Measurements from ENCODE around the gene TAF9. TPM values are rescaled to one million over a fixed set of nuclear protein-coding genes. Genes with fewer than 3 reads are reported as not detected.
A peak's percentile ranks its signal among the peaks of the same experiment; 100 is the strongest.

TAF9 gene
- total and polyA plus RNA-seq, 2 of the 13 experiments (the other 11 are each of a cell fraction or from before 2014, with no cell fraction given): 113 to 218 TPM

DNA sequence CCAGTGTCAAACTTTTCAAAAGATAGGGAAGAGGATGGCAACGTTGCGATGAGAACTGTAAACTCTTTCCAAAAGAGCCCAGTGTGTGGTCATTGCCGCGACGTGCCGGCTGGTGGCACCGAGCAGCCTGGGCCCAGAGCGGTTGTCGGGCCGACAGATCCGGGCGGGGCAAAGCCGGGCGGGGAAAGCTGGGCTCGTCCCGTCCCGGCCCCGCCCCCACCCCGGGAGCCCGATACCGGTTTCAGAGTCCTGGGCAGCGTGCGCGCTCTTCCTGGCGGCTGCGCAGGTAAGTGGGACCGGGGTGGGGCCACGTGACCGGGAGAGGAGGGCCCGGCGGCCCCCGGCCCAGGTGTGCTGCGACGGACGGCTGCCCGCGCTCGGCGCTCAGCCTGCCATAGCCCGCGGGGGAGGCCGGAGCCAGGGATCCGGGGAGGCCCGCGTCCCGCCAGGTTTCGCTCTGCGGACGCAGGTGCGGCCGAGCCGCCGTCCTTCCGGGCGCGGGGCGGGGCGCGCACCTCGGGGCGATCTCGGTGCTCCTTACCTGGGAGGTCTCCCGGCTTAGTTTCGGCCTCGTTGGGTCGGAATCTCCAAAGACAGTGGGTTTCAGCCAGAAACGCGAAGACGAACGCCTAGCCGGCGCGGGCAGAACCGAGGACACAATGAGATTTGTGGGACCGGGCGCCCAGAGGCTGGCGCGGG is 45.7 kb upstream of the TAF9 start, which contains the start of gene MARVELD2 (continued):
- TF ChIP-seq, protein P1, sequence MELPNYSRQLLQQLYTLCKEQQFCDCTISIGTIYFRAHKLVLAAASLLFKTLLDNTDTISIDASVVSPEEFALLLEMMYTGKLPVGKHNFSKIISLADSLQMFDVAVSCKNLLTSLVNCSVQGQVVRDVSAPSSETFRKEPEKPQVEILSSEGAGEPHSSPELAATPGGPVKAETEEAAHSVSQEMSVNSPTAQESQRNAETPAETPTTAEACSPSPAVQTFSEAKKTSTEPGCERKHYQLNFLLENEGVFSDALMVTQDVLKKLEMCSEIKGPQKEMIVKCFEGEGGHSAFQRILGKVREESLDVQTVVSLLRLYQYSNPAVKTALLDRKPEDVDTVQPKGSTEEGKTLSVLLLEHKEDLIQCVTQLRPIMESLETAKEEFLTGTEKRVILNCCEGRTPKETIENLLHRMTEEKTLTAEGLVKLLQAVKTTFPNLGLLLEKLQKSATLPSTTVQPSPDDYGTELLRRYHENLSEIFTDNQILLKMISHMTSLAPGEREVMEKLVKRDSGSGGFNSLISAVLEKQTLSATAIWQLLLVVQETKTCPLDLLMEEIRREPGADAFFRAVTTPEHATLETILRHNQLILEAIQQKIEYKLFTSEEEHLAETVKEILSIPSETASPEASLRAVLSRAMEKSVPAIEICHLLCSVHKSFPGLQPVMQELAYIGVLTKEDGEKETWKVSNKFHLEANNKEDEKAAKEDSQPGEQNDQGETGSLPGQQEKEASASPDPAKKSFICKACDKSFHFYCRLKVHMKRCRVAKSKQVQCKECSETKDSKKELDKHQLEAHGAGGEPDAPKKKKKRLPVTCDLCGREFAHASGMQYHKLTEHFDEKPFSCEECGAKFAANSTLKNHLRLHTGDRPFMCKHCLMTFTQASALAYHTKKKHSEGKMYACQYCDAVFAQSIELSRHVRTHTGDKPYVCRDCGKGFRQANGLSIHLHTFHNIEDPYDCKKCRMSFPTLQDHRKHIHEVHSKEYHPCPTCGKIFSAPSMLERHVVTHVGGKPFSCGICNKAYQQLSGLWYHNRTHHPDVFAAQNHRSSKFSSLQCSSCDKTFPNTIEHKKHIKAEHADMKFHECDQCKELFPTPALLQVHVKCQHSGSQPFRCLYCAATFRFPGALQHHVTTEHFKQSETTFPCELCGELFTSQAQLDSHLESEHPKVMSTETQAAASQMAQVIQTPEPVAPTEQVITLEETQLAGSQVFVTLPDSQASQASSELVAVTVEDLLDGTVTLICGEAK (IDR thresholded peaks at IDR 0.05): no peak
- TF ChIP-seq, protein P1 (CRISPR knock-in tag; IDR thresholded peaks at IDR 0.05): no peak
- peak; percentile 79; the same call in 1 of the 2 replicates for TF ChIP-seq ZNF589 (CRISPR knock-in tag; conservative IDR thresholded peaks at IDR 0.05)
- 0 out of 2 replicates have a peak, but pooled peaks have one; percentile 6 for TF ChIP-seq ZNF557 (CRISPR knock-in tag; IDR thresholded peaks at IDR 0.05)
- TF ChIP-seq ZSCAN25 (CRISPR knock-in tag; IDR thresholded peaks at IDR 0.05): no peak
- peak; percentile 60 for TF ChIP-seq BCL6 (CRISPR knock-in tag; IDR thresholded peaks at IDR 0.05)
- peak; percentile 89 for TF ChIP-seq MXD4 (CRISPR knock-in tag; IDR thresholded peaks at IDR 0.05)
- no peak for TF ChIP-seq RELA (CRISPR knock-in tag; IDR thresholded peaks at IDR 0.05)
- peak; percentile 67; the same call in 1 of the 2 replicates for TF ChIP-seq MTERF4 (CRISPR knock-in tag; IDR thresholded peaks at IDR 0.05)
- TF ChIP-seq TFDP1 (CRISPR knock-in tag; IDR thresholded peaks at IDR 0.05; ENCODE audit: borderline replicate concordance): peak; percentile 73; the same call in 1 of the 2 replicates
- no peak for TF ChIP-seq PRDM15 (CRISPR knock-in tag; IDR thresholded peaks at IDR 0.05)
- TF ChIP-seq NR3C1 (CRISPR knock-in tag; IDR thresholded peaks at IDR 0.05): no peak
- no peak for TF ChIP-seq KLF15 (CRISPR knock-in tag; IDR thresholded peaks at IDR 0.05; ENCODE audit: borderline replicate concordance)
- TF ChIP-seq ZNF468 (CRISPR knock-in tag; IDR thresholded peaks at IDR 0.05): 0 out of 2 replicates have a peak, but pooled peaks have one; percentile 29
